CD4-positive, alpha-beta T cell (primary cell): ENCODE measurements around the gene PSMD9. TPM values are rescaled to one million over a fixed set of nuclear protein-coding genes. Genes with fewer than 3 reads are reported as not detected.

Experiments used
- ATAC-seq: fragments of 200-7000 bp; cut with Tn5 transposase; one replicate; pipeline ENCODE4 v1.10.0; 2022; ENCODE audit warnings: mild to moderate bottlenecking; ENCODE audit not compliant: poor library complexity
- CTCF ChIA-PET: fragments of 350-600 bp; sonication (Branson Sonifier 250); formaldehyde crosslinking; loops from one replicate; lab custom pipeline; 2021; ENCODE audit warnings: antibody characterized with exemption, inconsistent platforms; lab: Charles Lee
- POLR2A ChIA-PET: fragments of 350-600 bp; sonication (Branson Sonifier 250); formaldehyde crosslinking; loops from one replicate; lab custom pipeline; 2021; ENCODE audit warnings: antibody characterized with exemption, inconsistent platforms; lab: Charles Lee
- DNase-seq, 14 experiments: peaks; one replicate each; pipeline ENCODE4 v3.0.0-alpha.2; 2013 to 2020; ENCODE audit warnings: mixed read lengths in 2 of 14
- H3K27ac ChIP-seq, 2 donors: one replicate each; pipeline versions ENCODE4 v1.5.1 to v1.7.0; 2013; ENCODE audit warnings: low read length in 2 of 2, low read depth in 1 of 2, mild to moderate bottlenecking in 1 of 2
- H3K27me3 ChIP-seq, 2 experiments: 1 replicate in 1 of 2; 2 replicates in 1 of 2; pipeline versions ENCODE4 v1.6.1 to v1.7.0; 2013; ENCODE audit warnings: low read length in 2 of 2, control low read depth in 1 of 2, mild to moderate bottlenecking in 1 of 2, moderate library complexity in 1 of 2; ENCODE audit not compliant: insufficient read depth in 2 of 2, control insufficient read depth in 1 of 2
- H3K36me3 ChIP-seq: one replicate; pipeline ENCODE4 v1.6.1; 2013; ENCODE audit warnings: low read length, control low read depth; ENCODE audit not compliant: insufficient read depth
- H3K4me1 ChIP-seq: one replicate; pipeline ENCODE4 v1.6.1; 2013; ENCODE audit warnings: low read length, control low read depth; ENCODE audit not compliant: insufficient read depth
- H3K4me3 ChIP-seq: one replicate; pipeline ENCODE4 v1.5.1; 2013; ENCODE audit warnings: mild to moderate bottlenecking, low read length, moderate library complexity
- H3K9me3 ChIP-seq, 2 experiments: 1 replicate in 1 of 2; 2 replicates in 1 of 2; pipeline versions ENCODE4 v1.6.1 to v1.7.0; 2013; ENCODE audit warnings: low read length in 2 of 2, mild to moderate bottlenecking in 2 of 2, control low read depth in 1 of 2, moderate library complexity in 1 of 2; ENCODE audit not compliant: control insufficient read depth in 1 of 2, insufficient read depth in 1 of 2
- H3K27ac Mint-ChIP-seq: one replicate; pipeline ENCODE4 v1.8.0; 2020; ENCODE audit warnings: mixed read lengths
- H3K27me3 Mint-ChIP-seq: one replicate; pipeline ENCODE4 v1.8.0; 2021; ENCODE audit warnings: mixed read lengths
- H3K36me3 Mint-ChIP-seq: one replicate; pipeline ENCODE4 v1.8.0; 2021; ENCODE audit warnings: low read depth, mixed read lengths
- H3K4me1 Mint-ChIP-seq: one replicate; pipeline ENCODE4 v1.8.0; 2021; ENCODE audit warnings: low read depth, mixed read lengths
- H3K4me3 Mint-ChIP-seq: one replicate; pipeline ENCODE4 v1.8.0; 2020; ENCODE audit warnings: mild to moderate bottlenecking, mixed read lengths
- H3K9me3 Mint-ChIP-seq: one replicate; pipeline ENCODE4 v1.8.0; 2020; ENCODE audit warnings: mixed read lengths
- CTCF ChIP-seq: fragments of 200-600 bp; IDR thresholded peaks from one replicate; pipeline ENCODE4 v1.8.0; 2022; ENCODE audit warnings: antibody characterized with exemption, mild to moderate bottlenecking
- intact Hi-C, 2 experiments: fragments of 100-400 bp; cut with DNase I in 1 of 2; cut with micrococcal nuclease in 1 of 2; formaldehyde crosslinking; loops; one replicate each; pipeline versions ENCODE4 v1.15.1 to v1.9.0; 2023 to 2025; cut with DNase I, micrococcal nuclease
- total RNA-seq, 174 experiments: library from RNA in 2 of 174; stranded (reverse) in 2 of 174; gene quantifications; one replicate each; pipeline ENCODE4 v1.2.3 and lab custom pipeline; 2021 to 2026

Gene PSMD9
- total RNA-seq, 2 experiments from 2014 or later, result 29.5 to 31.8 TPM

DNA sequence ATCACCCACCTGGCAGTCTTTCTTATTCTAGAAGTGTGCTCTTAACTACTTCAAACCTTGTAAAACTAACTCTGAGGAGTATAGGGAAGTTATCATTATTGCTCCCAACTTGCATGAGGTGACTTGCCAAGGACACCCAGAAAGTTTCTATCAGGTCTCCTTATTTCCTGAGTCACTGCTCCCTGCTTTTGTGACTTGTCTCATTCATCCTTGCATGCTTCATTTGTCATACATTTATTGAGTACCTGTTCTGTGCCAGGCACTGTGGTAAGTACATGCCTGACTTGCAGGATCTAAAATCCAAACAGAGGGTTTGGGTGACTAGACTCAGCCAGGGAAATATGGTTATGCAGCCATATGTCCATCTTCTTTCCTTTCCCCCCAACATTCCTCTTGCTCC is 55.3 kb downstream of the PSMD9 start:
- ChIA-PET CTCF (no interaction called here), POLR2A (no interaction called here)
- no peak overlapping the region for H3K4me3 Mint-ChIP-seq
- DNase-seq (no peak), ATAC-seq (no peak)
- H3K27me3 ChIP-seq, result no peaks in the 10 kb centered on the region
- intact Hi-C loops, result no loop called here
- TF ChIP-seq CTCF, result no peak
- no peak overlapping the region for H3K27ac ChIP-seq
- no peaks in the 10 kb centered on the region for H3K36me3 ChIP-seq
- H3K9me3 Mint-ChIP-seq, result no peaks in the 10 kb centered on the region
- no peaks in the 10 kb centered on the region for H3K36me3 Mint-ChIP-seq
- H3K4me3 ChIP-seq, result no peak overlapping the region
- peaks cover 4% of the 10 kb centered on the region for H3K4me1 Mint-ChIP-seq
- H3K27me3 Mint-ChIP-seq, result no peaks in the 10 kb centered on the region
- H3K9me3 ChIP-seq, result no peaks in the 10 kb centered on the region
- H3K27ac Mint-ChIP-seq, result no peak overlapping the region
- no peaks in the 10 kb centered on the region for H3K4me1 ChIP-seq

DNA sequence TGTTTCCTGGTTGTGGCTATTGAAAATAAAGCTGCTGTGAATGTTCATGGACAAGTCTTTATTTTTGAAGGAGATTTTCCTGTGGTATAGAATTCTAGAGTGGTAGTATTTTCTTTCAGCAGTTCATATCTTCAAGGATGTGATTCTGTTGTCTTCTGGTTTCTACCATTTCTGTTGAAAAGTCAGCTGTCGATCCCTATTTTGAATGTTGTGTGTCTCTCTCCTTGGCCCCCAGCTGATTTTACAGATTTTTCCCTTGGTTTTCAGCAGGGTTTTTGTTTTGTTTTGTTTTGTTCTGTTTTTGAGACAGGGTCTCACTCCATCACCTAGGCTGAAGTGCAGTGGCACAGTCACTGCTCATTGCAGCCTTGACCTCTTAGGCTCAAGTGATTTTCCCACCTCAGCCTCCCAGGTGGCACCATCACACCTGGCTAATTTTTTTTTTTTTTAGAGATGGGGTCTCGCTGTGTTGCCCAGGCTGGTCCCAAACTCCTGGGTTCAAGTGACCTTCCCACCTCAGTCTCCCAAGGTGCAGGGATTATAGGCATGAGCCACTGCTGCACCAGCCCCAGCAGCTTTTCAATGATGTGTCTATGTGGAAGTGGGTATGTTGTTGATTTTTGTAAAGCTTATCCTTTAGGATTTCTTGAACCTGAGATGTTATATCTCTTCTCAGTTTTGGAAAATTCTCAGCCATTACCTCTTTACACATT is 57.9 kb downstream of the PSMD9 start:
- no peaks in the 10 kb centered on the region for H3K36me3 ChIP-seq
- ChIA-PET CTCF (no interaction called here), POLR2A (no interaction called here)
- H3K4me1 ChIP-seq, result no peaks in the 10 kb centered on the region
- no peak overlapping the region for H3K27ac Mint-ChIP-seq
- no peaks in the 10 kb centered on the region for H3K36me3 Mint-ChIP-seq
- H3K4me3 Mint-ChIP-seq, result no peak overlapping the region
- no peaks in the 10 kb centered on the region for H3K27me3 ChIP-seq
- DNase-seq (no peak), ATAC-seq (no peak)
- no peak overlapping the region for H3K27ac ChIP-seq
- H3K4me1 Mint-ChIP-seq, result no peaks in the 10 kb centered on the region
- H3K9me3 ChIP-seq, result no peaks in the 10 kb centered on the region
- TF ChIP-seq CTCF, result no peak
- intact Hi-C loops, result no loop called here
- H3K27me3 Mint-ChIP-seq, result no peaks in the 10 kb centered on the region
- no peak overlapping the region for H3K4me3 ChIP-seq
- no peaks in the 10 kb centered on the region for H3K9me3 Mint-ChIP-seq

DNA sequence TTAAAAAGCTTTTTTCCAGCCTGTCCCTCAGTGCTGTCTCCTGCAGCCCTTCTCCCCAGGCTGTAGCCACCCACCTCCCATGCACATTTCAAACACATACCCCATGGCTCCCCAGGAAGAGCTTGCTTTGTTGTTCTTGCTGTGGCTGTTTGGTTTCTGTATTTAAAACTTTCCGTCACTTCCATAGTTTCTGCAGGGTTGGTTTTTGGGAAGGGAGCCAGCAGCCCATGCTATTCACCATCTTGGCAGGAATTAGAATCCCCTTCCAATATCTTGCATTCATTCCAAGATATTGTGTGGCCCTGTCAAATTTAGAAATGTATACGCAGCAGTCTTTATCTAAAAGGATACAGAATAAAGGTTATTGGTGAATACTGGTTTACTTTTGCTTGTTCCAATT is 59.4 kb downstream of the PSMD9 start:
- intact Hi-C loops, result no loop called here
- TF ChIP-seq CTCF, result no peak
- DNase-seq (no peak), ATAC-seq (no peak)
- Histone ChIP-seq H3K27ac (no peak overlapping the region), H3K4me1 (no peaks in the 10 kb centered on the region), H3K4me3 (no peak overlapping the region), H3K27me3 (no peaks in the 10 kb centered on the region), H3K36me3 (no peaks in the 10 kb centered on the region), H3K9me3 (no peaks in the 10 kb centered on the region)
- no peaks in the 10 kb centered on the region for H3K4me1 Mint-ChIP-seq
- CTCF ChIA-PET, result no interaction called here
- H3K27me3 Mint-ChIP-seq, result no peaks in the 10 kb centered on the region
- no peaks in the 10 kb centered on the region for H3K36me3 Mint-ChIP-seq
- H3K27ac Mint-ChIP-seq, result no peak overlapping the region
- H3K4me3 Mint-ChIP-seq, result no peak overlapping the region
- H3K9me3 Mint-ChIP-seq, result no peaks in the 10 kb centered on the region
- POLR2A ChIA-PET, result no interaction called here
